Measurements from ENCODE around the gene ZNF558. TPM values are rescaled to one million over a fixed set of nuclear protein-coding genes. Genes with fewer than 3 reads are reported as not detected.

Gene ZNF558
- total RNA-seq, 1 experiment from 2014 or later: 36.5 TPM

DNA sequence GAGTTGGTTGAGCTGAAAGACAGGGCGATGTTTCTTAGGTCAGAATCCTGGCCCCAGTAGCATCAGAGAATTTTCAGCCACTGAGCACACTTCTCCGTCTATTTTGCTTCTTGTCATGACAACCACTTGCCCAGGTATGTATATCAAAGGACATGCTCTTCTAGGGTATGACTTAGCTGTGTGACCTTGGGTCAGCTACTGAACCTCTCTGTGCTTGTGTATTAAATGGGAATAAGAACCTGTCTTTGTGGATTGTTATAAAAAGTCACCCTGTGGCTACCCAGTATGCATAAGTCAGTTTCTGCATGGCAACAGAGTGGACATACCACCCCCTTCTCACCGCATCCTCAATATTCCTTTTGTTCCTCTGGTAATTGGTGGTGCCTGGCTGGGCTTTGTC, 26.2 kb upstream of the ZNF558 start:
- CTCF ChIA-PET: no interaction called here
- POLR2A ChIA-PET (ENCODE audit: unreplicated experiment): no interaction called here
- H3K4me3 ChIP-seq (ENCODE audit: low read length): no peak overlapping the region

DNA sequence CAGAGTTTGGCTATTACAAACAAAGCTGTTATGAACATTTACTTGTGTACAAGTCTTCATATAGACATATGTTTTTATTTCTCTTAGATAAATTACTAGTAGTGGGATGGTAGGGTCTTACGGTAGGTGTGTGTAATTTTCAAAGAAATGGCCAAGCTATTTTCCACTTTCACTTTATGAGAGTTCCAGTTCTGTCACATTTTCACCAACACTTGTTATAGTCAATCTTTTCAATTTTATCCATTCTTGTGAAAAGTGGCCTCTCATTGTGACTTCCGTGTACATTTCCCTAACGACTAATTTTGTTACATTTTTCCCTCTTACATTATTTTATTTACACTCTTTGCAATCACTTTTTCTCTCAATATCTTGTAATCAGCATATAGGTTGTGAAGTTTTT, 18.4 kb upstream of the ZNF558 start:
- no peak for DNase-seq
- ChIA-PET CTCF (no interaction called here), POLR2A (ENCODE audit: unreplicated experiment) (no interaction called here)
- Histone ChIP-seq H3F3A (ENCODE audit: low read length, unreplicated experiment) (no peaks in the 10 kb centered on the region), H3K9me2 (replicated peaks; ENCODE audit: low read length) (no peaks in the 10 kb centered on the region), H3K9ac (ENCODE audit: low read length) (no peak overlapping the region), H4K20me1 (ENCODE audit: low read length) (no peaks in the 10 kb centered on the region), H3K9me3 (ENCODE audit: low read length) (no peaks in the 10 kb centered on the region), H3K27ac (ENCODE audit: low read length) (no peak overlapping the region), H3K27me3 (ENCODE audit: low read length) (peaks cover 3% of the 10 kb centered on the region; the same call in 1 of the 2 replicates), H3K36me3 (ENCODE audit: low read depth, low read length) (no peaks in the 10 kb centered on the region), H2AFZ (ENCODE audit: low read length) (no peak overlapping the region), H3K4me3 (ENCODE audit: low read length) (no peak overlapping the region), H3K4me1 (ENCODE audit: insufficient read depth, low read length) (no peaks in the 10 kb centered on the region), H3K4me2 (ENCODE audit: low read length) (no peak overlapping the region), H3K79me2 (ENCODE audit: low read length) (no peaks in the 10 kb centered on the region)
- no TSS peak for BruUV-seq (replicated peaks)
- no peak for ATAC-seq
- intact Hi-C loops (cut with micrococcal nuclease): no loop called here
- TF ChIP-seq EZH2phosphoT487 (IDR thresholded peaks at IDR 0.05; ENCODE audit: borderline replicate concordance, low read length): no peak
- no peak for TF ChIP-seq EZH2 (IDR thresholded peaks at IDR 0.05; ENCODE audit: low read length, unreplicated experiment)
- TF ChIP-seq, protein P1, sequence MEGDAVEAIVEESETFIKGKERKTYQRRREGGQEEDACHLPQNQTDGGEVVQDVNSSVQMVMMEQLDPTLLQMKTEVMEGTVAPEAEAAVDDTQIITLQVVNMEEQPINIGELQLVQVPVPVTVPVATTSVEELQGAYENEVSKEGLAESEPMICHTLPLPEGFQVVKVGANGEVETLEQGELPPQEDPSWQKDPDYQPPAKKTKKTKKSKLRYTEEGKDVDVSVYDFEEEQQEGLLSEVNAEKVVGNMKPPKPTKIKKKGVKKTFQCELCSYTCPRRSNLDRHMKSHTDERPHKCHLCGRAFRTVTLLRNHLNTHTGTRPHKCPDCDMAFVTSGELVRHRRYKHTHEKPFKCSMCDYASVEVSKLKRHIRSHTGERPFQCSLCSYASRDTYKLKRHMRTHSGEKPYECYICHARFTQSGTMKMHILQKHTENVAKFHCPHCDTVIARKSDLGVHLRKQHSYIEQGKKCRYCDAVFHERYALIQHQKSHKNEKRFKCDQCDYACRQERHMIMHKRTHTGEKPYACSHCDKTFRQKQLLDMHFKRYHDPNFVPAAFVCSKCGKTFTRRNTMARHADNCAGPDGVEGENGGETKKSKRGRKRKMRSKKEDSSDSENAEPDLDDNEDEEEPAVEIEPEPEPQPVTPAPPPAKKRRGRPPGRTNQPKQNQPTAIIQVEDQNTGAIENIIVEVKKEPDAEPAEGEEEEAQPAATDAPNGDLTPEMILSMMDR (conservative IDR thresholded peaks at IDR 0.05; ENCODE audit: low read depth, low read length): no peak

More for the DNA sequence above, 26.2 kb upstream of the ZNF558 start:
- Histone ChIP-seq H3K9ac (ENCODE audit: low read length) (no peak overlapping the region), H3K27me3 (ENCODE audit: low read length) (peaks cover 5% of the 10 kb centered on the region; the same call in 1 of the 2 replicates), H2AFZ (ENCODE audit: low read length) (no peak overlapping the region), H3K4me2 (ENCODE audit: low read length) (no peak overlapping the region), H3K36me3 (ENCODE audit: low read depth, low read length) (no peaks in the 10 kb centered on the region), H3K79me2 (ENCODE audit: low read length) (no peaks in the 10 kb centered on the region), H4K20me1 (ENCODE audit: low read length) (no peaks in the 10 kb centered on the region), H3K27ac (ENCODE audit: low read length) (no peak overlapping the region), H3K4me1 (ENCODE audit: insufficient read depth, low read length) (no peaks in the 10 kb centered on the region), H3K9me3 (ENCODE audit: low read length) (no peaks in the 10 kb centered on the region), H3F3A (ENCODE audit: low read length, unreplicated experiment) (no peaks in the 10 kb centered on the region), H3K9me2 (replicated peaks; ENCODE audit: low read length) (no peaks in the 10 kb centered on the region)
- ATAC-seq (no peak), DNase-seq (no peak)
- intact Hi-C loops (cut with micrococcal nuclease): no loop called here
- no TSS peak for BruUV-seq (replicated peaks)
- TF ChIP-seq EZH2phosphoT487 (IDR thresholded peaks at IDR 0.05; ENCODE audit: borderline replicate concordance, low read length) (no peak), EZH2 (IDR thresholded peaks at IDR 0.05; ENCODE audit: low read length, unreplicated experiment) (no peak)
- TF ChIP-seq, protein P1 (conservative IDR thresholded peaks at IDR 0.05; ENCODE audit: low read depth, low read length): no peak

DNA sequence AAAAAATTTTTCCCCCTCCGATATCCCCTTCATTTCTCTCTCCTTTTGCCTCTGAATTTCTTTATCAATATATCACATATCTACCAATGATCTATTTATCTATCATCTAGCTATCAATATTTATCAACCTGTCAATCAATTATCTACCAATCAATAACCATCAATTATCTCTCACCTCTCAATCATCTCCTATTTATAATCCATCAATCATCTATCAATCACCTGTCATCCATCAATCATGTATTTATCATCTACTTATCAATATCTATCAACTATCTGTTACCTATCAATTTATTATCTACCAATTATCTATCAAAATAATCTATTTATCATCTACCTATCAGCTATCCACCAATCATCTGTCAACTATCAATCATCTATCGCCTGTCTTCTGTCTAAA, 17.1 kb upstream of the ZNF558 start:
- TF ChIP-seq EZH2phosphoT487 (IDR thresholded peaks at IDR 0.05; ENCODE audit: borderline replicate concordance, low read length) (no peak), EZH2 (IDR thresholded peaks at IDR 0.05; ENCODE audit: low read length, unreplicated experiment) (no peak)
- TF ChIP-seq, protein P1 (conservative IDR thresholded peaks at IDR 0.05; ENCODE audit: low read depth, low read length): no peak
- BruUV-seq (replicated peaks): no TSS peak
- Histone ChIP-seq H3K27ac (ENCODE audit: low read length) (no peak overlapping the region), H3K4me3 (ENCODE audit: low read length) (no peak overlapping the region), H3K9me3 (ENCODE audit: low read length) (no peaks in the 10 kb centered on the region), H3K9me2 (replicated peaks; ENCODE audit: low read length) (no peaks in the 10 kb centered on the region), H3K4me1 (ENCODE audit: insufficient read depth, low read length) (no peaks in the 10 kb centered on the region), H4K20me1 (ENCODE audit: low read length) (no peaks in the 10 kb centered on the region), H3K27me3 (ENCODE audit: low read length) (peaks cover 2% of the 10 kb centered on the region; the same call in 1 of the 2 replicates), H3K4me2 (ENCODE audit: low read length) (no peak overlapping the region), H3K36me3 (ENCODE audit: low read depth, low read length) (no peaks in the 10 kb centered on the region), H2AFZ (ENCODE audit: low read length) (no peak overlapping the region), H3K79me2 (ENCODE audit: low read length) (no peaks in the 10 kb centered on the region), H3K9ac (ENCODE audit: low read length) (no peak overlapping the region), H3F3A (ENCODE audit: low read length, unreplicated experiment) (no peaks in the 10 kb centered on the region)
- intact Hi-C loops (cut with micrococcal nuclease): no loop called here
- POLR2A ChIA-PET (ENCODE audit: unreplicated experiment): no interaction called here
- CTCF ChIA-PET: no interaction called here
- no peak for ATAC-seq
- DNase-seq: no peak
